SU-DHL-6 (cell line): ENCODE data around the gene BCL3.

Source experiments
- H2AFZ ChIP-seq: fragments of 200-600 bp; sonication (generic); 2 replicates; pipeline ENCODE4 v1.6.1; 2014; ENCODE audit warnings: low read depth, mild to moderate bottlenecking, moderate library complexity, mixed read lengths, antibody characterized with exemption, low read length; ENCODE audit not compliant: severe bottlenecking
- H3F3A ChIP-seq: fragments of 200-600 bp; shearing (Covaris generic); 2 replicates; pipeline ENCODE4 v1.6.0; 2016; ENCODE audit warnings: antibody characterized with exemption, mild to moderate bottlenecking; ENCODE audit not compliant: insufficient read depth
- H3K27ac ChIP-seq: fragments of 200-600 bp; sonication (generic); 2 replicates; pipeline ENCODE4 v1.5.1; 2016; ENCODE audit warnings: low read depth, mild to moderate bottlenecking, low read length, moderate library complexity, mixed read lengths
- H3K27me3 ChIP-seq: fragments of 200-600 bp; sonication (generic), shearing (Covaris generic); 2 replicates; pipeline ENCODE4 v1.6.0; 2014; ENCODE audit warnings: mild to moderate bottlenecking, low read length
- H3K36me3 ChIP-seq: fragments of 200-600 bp; sonication (generic); 2 replicates; pipeline ENCODE4 v1.6.1; 2014; ENCODE audit warnings: mild to moderate bottlenecking, low read length, mixed read lengths
- H3K4me2 ChIP-seq: fragments of 300-600, 200-600 bp; shearing (Covaris generic), sonication (generic); 2 replicates; pipeline ENCODE4 v1.6.0; 2014; ENCODE audit warnings: low read length, low read depth, mild to moderate bottlenecking; ENCODE audit not compliant: poor library complexity, severe bottlenecking
- H3K4me3 ChIP-seq: fragments of 200-600 bp; sonication (generic); 2 replicates; pipeline ENCODE4 v1.5.1; 2014; ENCODE audit warnings: antibody characterized with exemption, low read length, mild to moderate bottlenecking, mixed read lengths; ENCODE audit not compliant: insufficient read depth, poor library complexity, severe bottlenecking
- H3K79me2 ChIP-seq: fragments of 200-600 bp; sonication (generic); 2 replicates; pipeline ENCODE4 v1.6.1; 2014; ENCODE audit warnings: mild to moderate bottlenecking, low read length, moderate library complexity; ENCODE audit not compliant: insufficient read depth
- H3K9ac ChIP-seq: fragments of 200-600 bp; sonication (generic); 2 replicates; pipeline ENCODE4 v1.7.0; 2014; ENCODE audit warnings: mild to moderate bottlenecking, low read length
- H3K9me2 ChIP-seq: fragments of 200-600 bp; sonication (generic); replicated peaks from 2 replicates; pipeline ENCODE4 v1.6.1; 2014; ENCODE audit warnings: low read length; ENCODE audit not compliant: insufficient read depth
- H3K9me3 ChIP-seq: fragments of 200-600 bp; sonication (generic); 2 replicates; pipeline ENCODE4 v1.6.1; 2014; ENCODE audit warnings: low read length, mixed read lengths; ENCODE audit not compliant: insufficient read depth
- H4K20me1 ChIP-seq: fragments of 200-600 bp; sonication (generic); 2 replicates; pipeline ENCODE4 v1.6.1; 2014; ENCODE audit warnings: low read depth, mild to moderate bottlenecking, antibody characterized with exemption, low read length, moderate library complexity, mixed read lengths
- CTCF ChIP-seq: fragments of 200-600 bp; sonication (generic); IDR thresholded peaks from one replicate; pipeline ENCODE4 v1.5.1; 2017; ENCODE audit warnings: antibody characterized with exemption, mild to moderate bottlenecking, low read length, moderate library complexity; ENCODE audit not compliant: insufficient read depth, poor library complexity, severe bottlenecking
- EZH2phosphoT487 ChIP-seq: fragments of 200-600 bp; sonication (generic), shearing (Covaris generic); conservative IDR thresholded peaks from 2 replicates; pipeline ENCODE4 v1.6.1; 2018; ENCODE audit warnings: mild to moderate bottlenecking, antibody characterized with exemption, low read length, moderate library complexity, mixed read lengths

Gene BCL3

DNA sequence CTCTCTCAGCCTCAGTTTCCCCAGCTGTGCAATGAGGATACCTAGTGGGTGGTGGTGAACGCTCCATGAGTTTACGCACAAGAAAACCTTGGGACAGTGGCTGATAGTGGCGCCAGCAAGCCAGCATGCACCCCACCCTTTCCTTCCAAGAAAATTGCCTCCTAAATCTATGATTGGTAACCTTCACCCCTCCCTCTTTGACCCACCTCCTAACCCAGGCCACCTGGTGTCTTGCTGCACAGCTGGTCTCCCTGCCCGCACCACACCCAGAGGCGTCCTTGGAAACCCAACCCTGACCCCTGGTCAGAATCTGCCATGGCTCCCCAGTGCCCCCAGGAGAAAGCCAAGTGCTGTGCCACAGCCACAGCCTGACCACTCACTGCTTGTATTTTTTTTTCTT is 22.8 kb upstream of the BCL3 start:
- no peak overlapping the region for H3K27ac ChIP-seq
- no peak overlapping the region for H3K4me3 ChIP-seq
- no peaks in the 10 kb centered on the region for H3K9me3 ChIP-seq
- H3K9me2 ChIP-seq = no peaks in the 10 kb centered on the region
- H3F3A ChIP-seq = no peaks in the 10 kb centered on the region
- no peak for TF ChIP-seq EZH2phosphoT487
- no peak for TF ChIP-seq CTCF
- H3K9ac ChIP-seq = no peak overlapping the region
- no peak overlapping the region for H3K4me2 ChIP-seq
- H3K27me3 ChIP-seq = no peaks in the 10 kb centered on the region
- no peaks in the 10 kb centered on the region for H4K20me1 ChIP-seq
- no peak overlapping the region for H2AFZ ChIP-seq
- H3K36me3 ChIP-seq = no peaks in the 10 kb centered on the region
- H3K79me2 ChIP-seq = no peaks in the 10 kb centered on the region

DNA sequence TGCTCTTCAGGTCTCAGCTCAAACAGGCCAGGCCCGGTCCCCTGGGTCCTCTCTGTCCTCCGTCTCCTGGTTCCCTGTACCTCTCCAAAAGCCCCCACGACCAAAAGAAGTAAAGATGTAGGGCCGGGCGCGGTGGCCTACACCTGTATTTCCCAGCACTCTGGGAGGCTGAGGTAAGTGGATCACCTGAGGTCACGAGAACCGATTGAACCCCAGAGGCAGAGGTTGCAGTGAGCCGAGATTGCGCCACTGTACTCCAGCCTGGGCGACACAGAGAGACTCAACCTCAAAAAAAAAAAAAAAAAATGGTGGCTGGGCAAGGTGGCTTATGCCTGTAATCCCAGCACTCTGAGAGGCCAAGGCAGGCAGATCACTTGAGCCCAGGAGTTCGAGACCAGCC is 22.0 kb upstream of the BCL3 start:
- no peaks in the 10 kb centered on the region for H3K36me3 ChIP-seq
- H2AFZ ChIP-seq = no peak overlapping the region
- no peak overlapping the region for H3K27ac ChIP-seq
- H3K79me2 ChIP-seq = no peaks in the 10 kb centered on the region
- no peaks in the 10 kb centered on the region for H4K20me1 ChIP-seq
- H3K9ac ChIP-seq = no peak overlapping the region
- H3K9me3 ChIP-seq = no peaks in the 10 kb centered on the region
- H3K9me2 ChIP-seq = no peaks in the 10 kb centered on the region
- no peaks in the 10 kb centered on the region for H3K27me3 ChIP-seq
- no peaks in the 10 kb centered on the region for H3F3A ChIP-seq
- H3K4me2 ChIP-seq = no peak overlapping the region
- TF ChIP-seq CTCF (no peak), EZH2phosphoT487 (no peak)
- H3K4me3 ChIP-seq = no peak overlapping the region

DNA sequence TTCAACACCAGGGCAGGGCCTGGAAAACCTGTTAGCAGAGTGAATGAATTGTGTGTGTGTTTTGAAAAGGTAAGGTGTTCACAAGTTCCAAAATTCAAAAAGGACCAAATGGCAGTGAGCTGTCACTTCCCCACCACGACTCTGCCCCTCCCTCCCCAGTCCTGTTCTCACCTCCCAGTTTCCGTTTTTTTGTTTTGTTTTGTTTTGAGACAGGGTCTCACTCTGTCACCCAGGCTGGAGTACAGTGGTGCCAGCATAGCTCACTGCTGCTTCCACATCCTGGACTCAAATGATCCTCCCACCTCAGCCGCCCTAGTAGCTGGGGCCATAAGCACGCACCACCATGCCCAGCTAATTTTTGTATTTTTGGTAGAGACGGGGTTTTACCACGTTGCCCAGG is 20.3 kb upstream of the BCL3 start:
- no peak overlapping the region for H3K4me2 ChIP-seq
- no peak overlapping the region for H3K9ac ChIP-seq
- H3K79me2 ChIP-seq = no peaks in the 10 kb centered on the region
- no peaks in the 10 kb centered on the region for H3K9me2 ChIP-seq
- no peaks in the 10 kb centered on the region for H4K20me1 ChIP-seq
- H3K4me3 ChIP-seq = no peak overlapping the region
- no peaks in the 10 kb centered on the region for H3F3A ChIP-seq
- H3K27me3 ChIP-seq = no peaks in the 10 kb centered on the region
- H3K27ac ChIP-seq = no peak overlapping the region
- no peaks in the 10 kb centered on the region for H3K36me3 ChIP-seq
- TF ChIP-seq CTCF (no peak), EZH2phosphoT487 (no peak)
- no peak overlapping the region for H2AFZ ChIP-seq
- no peaks in the 10 kb centered on the region for H3K9me3 ChIP-seq

GRCh38 chr19:44729516-44730033 is 18.9 kb upstream of the BCL3 start:
- Histone ChIP-seq H3K9me3 (no peaks in the 10 kb centered on the region), H4K20me1 (no peaks in the 10 kb centered on the region), H3K36me3 (no peaks in the 10 kb centered on the region), H3K27me3 (no peaks in the 10 kb centered on the region), H3K79me2 (no peaks in the 10 kb centered on the region), H3K9ac (no peak overlapping the region), H3K9me2 (no peaks in the 10 kb centered on the region), H3K4me3 (no peak overlapping the region), H3K4me2 (no peak overlapping the region), H3F3A (no peaks in the 10 kb centered on the region), H3K27ac (no peak overlapping the region), H2AFZ (no peak overlapping the region)
- TF ChIP-seq CTCF = no peak
